Upper lobe of right lung (tissue), 1 donor: ENCODE measurements around the gene SLC5A8. TPM values are rescaled to one million over a fixed set of nuclear protein-coding genes. Genes with fewer than 3 reads are reported as not detected.

Experiments
- ATAC-seq: fragments of 200-7000 bp; cut with Tn5 transposase; one replicate; pipeline ENCODE4 v1.9.1; 2020; ENCODE audit warnings: mild to moderate bottlenecking, moderate library complexity
- DNase-seq: peaks from one replicate; pipeline ENCODE4 v3.0.0-alpha.2; 2020
- H3K27ac ChIP-seq: fragments of 200-600 bp; one replicate; pipeline ENCODE4 v1.8.0; 2022
- H3K27me3 ChIP-seq: fragments of 200-600 bp; one replicate; pipeline ENCODE4 v1.8.0; 2022; ENCODE audit warnings: mild to moderate bottlenecking
- H3K36me3 ChIP-seq: fragments of 200-600 bp; one replicate; pipeline ENCODE4 v1.8.0; 2022
- H3K4me1 ChIP-seq: fragments of 200-600 bp; one replicate; pipeline ENCODE4 v1.8.0; 2022
- H3K4me3 ChIP-seq: fragments of 200-600 bp; one replicate; pipeline ENCODE4 v1.8.0; 2022; ENCODE audit warnings: mild to moderate bottlenecking
- H3K9me3 ChIP-seq: fragments of 200-600 bp; one replicate; pipeline ENCODE4 v1.8.0; 2022
- CTCF ChIP-seq: fragments of 200-600 bp; IDR thresholded peaks from one replicate; pipeline ENCODE4 v1.8.0; 2022; ENCODE audit warnings: antibody characterized with exemption
- intact Hi-C: fragments of 100-400 bp; cut with DNase I; formaldehyde crosslinking; loops from one replicate; pipeline ENCODE4 v1.11.0; 2022
- total RNA-seq: library from RNA; stranded (reverse); fragmentation: NEBNext Ultra II Directional; extraction: Animal tissue kit (Norgen Biotek cat#: 25700); gene quantifications from one replicate; pipeline ENCODE4 v1.2.1, GENCODE V29; 2021
- donor health status: DM: no; HTN: yes; CAD: no; lungs with severe emphysema.

Gene SLC5A8
- total RNA-seq, 1 donor from 2014 or later: 2.8 TPM

- DNase-seq (no peak), ATAC-seq (no peak)
- no peak for TF ChIP-seq CTCF
- H3K27ac ChIP-seq: no peak overlapping the region
- intact Hi-C loops: no loop called here
- H3K36me3 ChIP-seq: no peaks in the 10 kb centered on the region
- no peaks in the 10 kb centered on the region for H3K27me3 ChIP-seq
- H3K4me1 ChIP-seq: no peaks in the 10 kb centered on the region
- H3K4me3 ChIP-seq: no peak overlapping the region
- no peaks in the 10 kb centered on the region for H3K9me3 ChIP-seq
Measured at GRCh38 chr12:101116911-101117310, 93.1 kb downstream of the SLC5A8 start.

- H3K36me3 ChIP-seq: no peaks in the 10 kb centered on the region
- ATAC-seq: no peak
- intact Hi-C loops: no loop called here
Measured at GRCh38 chr12:101115326-101115725, 94.7 kb downstream of the SLC5A8 start.

GRCh38 chr12:101111441-101111840 is 98.6 kb downstream of the SLC5A8 start:
- Histone ChIP-seq H3K4me1 (no peaks in the 10 kb centered on the region), H3K9me3 (no peaks in the 10 kb centered on the region), H3K36me3 (no peaks in the 10 kb centered on the region), H3K27me3 (no peaks in the 10 kb centered on the region), H3K27ac (no peak overlapping the region), H3K4me3 (no peak overlapping the region)
- DNase-seq: no peak
- no peak for ATAC-seq
- intact Hi-C loops: no loop called here
- TF ChIP-seq CTCF: no peak

More at GRCh38 chr12:101115326-101115725, 94.7 kb downstream of the SLC5A8 start:
- H3K4me3 ChIP-seq: no peak overlapping the region
- no peak overlapping the region for H3K27ac ChIP-seq
- no peaks in the 10 kb centered on the region for H3K9me3 ChIP-seq
- TF ChIP-seq CTCF: no peak
- H3K27me3 ChIP-seq: no peaks in the 10 kb centered on the region
- no peaks in the 10 kb centered on the region for H3K4me1 ChIP-seq
- no peak for DNase-seq

- H3K4me1 ChIP-seq: no peaks in the 10 kb centered on the region
- intact Hi-C loops: no loop called here
- no peaks in the 10 kb centered on the region for H3K36me3 ChIP-seq
- no peaks in the 10 kb centered on the region for H3K27me3 ChIP-seq
- H3K9me3 ChIP-seq: no peaks in the 10 kb centered on the region
- no peak for TF ChIP-seq CTCF
- no peak for DNase-seq
- no peak for ATAC-seq
- no peak overlapping the region for H3K4me3 ChIP-seq
- no peak overlapping the region for H3K27ac ChIP-seq
Measured at GRCh38 chr12:101110866-101111265, 99.2 kb downstream of the SLC5A8 start.

GRCh38 chr12:101108130-101108529 is 101.9 kb downstream of the SLC5A8 start:
- Histone ChIP-seq H3K9me3 (peaks cover 9% of the 10 kb centered on the region), H3K27ac (no peak overlapping the region), H3K27me3 (no peaks in the 10 kb centered on the region), H3K36me3 (no peaks in the 10 kb centered on the region), H3K4me1 (no peaks in the 10 kb centered on the region), H3K4me3 (no peak overlapping the region)
- intact Hi-C loops: no loop called here
- no peak for ATAC-seq
- TF ChIP-seq CTCF: no peak
- no peak for DNase-seq
